Measurements from ENCODE around the gene ANK2. TPM values are rescaled to one million over a fixed set of nuclear protein-coding genes. Genes with fewer than 3 reads are reported as not detected.

Gene ANK2
- total and polyA plus RNA-seq, 2 of the 13 experiments (the other 11 are each of a cell fraction or from before 2014, with no cell fraction given), result 2.7 to 15.1 TPM

DNA sequence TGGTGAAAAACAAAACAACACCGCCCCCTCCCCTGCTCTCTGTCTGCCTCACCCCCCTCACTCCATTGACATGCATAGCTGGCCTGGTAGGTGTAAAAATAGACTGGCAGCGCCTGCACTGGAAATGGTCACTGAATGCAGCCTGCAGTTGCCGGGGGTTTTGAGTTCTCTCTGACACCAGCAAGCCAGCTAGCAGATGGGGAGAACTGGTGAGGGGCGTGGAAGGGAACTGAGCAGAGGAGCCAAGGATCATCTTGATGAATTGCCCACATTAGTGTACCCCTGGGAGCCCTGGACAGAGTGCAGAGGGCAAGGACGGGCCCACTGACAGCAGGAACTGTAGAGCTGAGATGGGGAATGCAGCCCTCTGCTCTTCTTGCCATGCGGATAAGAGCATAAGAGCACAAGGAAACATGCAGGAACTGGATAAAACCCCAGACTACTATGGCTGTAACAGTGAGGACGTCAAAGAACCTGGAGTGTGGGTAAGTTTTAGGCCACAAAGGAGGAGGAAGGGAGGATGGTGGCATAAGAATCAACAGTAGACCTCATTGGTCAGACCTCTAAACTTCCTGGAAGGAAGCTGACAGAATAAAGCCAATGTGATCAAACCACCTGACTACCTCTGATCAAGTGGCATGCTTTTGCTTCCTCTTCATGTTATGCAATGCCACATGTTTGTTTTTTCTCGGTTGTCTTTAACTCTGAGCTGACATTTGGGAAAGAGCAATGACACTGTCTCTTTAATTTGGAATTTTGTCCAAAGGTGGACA, 96.3 kb downstream of the ANK2 start (continued):
- TF ChIP-seq, protein P1, sequence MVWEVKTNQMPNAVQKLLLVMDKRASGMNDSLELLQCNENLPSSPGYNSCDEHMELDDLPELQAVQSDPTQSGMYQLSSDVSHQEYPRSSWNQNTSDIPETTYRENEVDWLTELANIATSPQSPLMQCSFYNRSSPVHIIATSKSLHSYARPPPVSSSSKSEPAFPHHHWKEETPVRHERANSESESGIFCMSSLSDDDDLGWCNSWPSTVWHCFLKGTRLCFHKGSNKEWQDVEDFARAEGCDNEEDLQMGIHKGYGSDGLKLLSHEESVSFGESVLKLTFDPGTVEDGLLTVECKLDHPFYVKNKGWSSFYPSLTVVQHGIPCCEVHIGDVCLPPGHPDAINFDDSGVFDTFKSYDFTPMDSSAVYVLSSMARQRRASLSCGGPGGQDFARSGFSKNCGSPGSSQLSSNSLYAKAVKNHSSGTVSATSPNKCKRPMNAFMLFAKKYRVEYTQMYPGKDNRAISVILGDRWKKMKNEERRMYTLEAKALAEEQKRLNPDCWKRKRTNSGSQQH (CRISPR knock-in tag; IDR thresholded peaks at IDR 0.05; ENCODE audit: low read depth), result no peak
- TF ChIP-seq HOXA3 (CRISPR knock-in tag; IDR thresholded peaks at IDR 0.05), result no peak
- TF ChIP-seq NR2F2 (IDR thresholded peaks at IDR 0.05; ENCODE audit: borderline replicate concordance, low read depth), result no peak
- TF ChIP-seq, protein P2, sequence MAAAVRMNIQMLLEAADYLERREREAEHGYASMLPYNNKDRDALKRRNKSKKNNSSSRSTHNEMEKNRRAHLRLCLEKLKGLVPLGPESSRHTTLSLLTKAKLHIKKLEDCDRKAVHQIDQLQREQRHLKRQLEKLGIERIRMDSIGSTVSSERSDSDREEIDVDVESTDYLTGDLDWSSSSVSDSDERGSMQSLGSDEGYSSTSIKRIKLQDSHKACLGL (CRISPR knock-in tag; IDR thresholded peaks at IDR 0.05), result no peak
- TF ChIP-seq, protein P3, sequence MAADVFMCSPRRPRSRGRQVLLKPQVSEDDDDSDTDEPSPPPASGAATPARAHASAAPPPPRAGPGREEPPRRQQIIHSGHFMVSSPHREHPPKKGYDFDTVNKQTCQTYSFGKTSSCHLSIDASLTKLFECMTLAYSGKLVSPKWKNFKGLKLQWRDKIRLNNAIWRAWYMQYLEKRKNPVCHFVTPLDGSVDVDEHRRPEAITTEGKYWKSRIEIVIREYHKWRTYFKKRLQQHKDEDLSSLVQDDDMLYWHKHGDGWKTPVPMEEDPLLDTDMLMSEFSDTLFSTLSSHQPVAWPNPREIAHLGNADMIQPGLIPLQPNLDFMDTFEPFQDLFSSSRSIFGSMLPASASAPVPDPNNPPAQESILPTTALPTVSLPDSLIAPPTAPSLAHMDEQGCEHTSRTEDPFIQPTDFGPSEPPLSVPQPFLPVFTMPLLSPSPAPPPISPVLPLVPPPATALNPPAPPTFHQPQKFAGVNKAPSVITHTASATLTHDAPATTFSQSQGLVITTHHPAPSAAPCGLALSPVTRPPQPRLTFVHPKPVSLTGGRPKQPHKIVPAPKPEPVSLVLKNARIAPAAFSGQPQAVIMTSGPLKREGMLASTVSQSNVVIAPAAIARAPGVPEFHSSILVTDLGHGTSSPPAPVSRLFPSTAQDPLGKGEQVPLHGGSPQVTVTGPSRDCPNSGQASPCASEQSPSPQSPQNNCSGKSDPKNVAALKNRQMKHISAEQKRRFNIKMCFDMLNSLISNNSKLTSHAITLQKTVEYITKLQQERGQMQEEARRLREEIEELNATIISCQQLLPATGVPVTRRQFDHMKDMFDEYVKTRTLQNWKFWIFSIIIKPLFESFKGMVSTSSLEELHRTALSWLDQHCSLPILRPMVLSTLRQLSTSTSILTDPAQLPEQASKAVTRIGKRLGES (CRISPR knock-in tag; IDR thresholded peaks at IDR 0.05; ENCODE audit: borderline replicate concordance), result no peak
- no peak for TF ChIP-seq JARID2 (CRISPR knock-in tag; IDR thresholded peaks at IDR 0.05; ENCODE audit: insufficient replicate concordance)
- no peak for TF ChIP-seq ZNF841 (CRISPR knock-in tag; IDR thresholded peaks at IDR 0.05; ENCODE audit: borderline replicate concordance)
- no peak; the same call in 1 of the 2 replicates for TF ChIP-seq DPF2 (CRISPR knock-in tag; IDR thresholded peaks at IDR 0.05; ENCODE audit: borderline replicate concordance, low read depth)
- TF ChIP-seq ZNF138 (CRISPR knock-in tag; IDR thresholded peaks at IDR 0.05; ENCODE audit: low read depth), result no peak
- no peak for TF ChIP-seq KDM5A (IDR thresholded peaks at IDR 0.05; ENCODE audit: borderline replicate concordance, low read length)
- peak; percentile 42 for TF ChIP-seq TEAD3 (CRISPR knock-in tag; optimal IDR thresholded peaks at IDR 0.05; ENCODE audit: borderline replicate concordance)
- no peak for TF ChIP-seq ZNF296 (CRISPR knock-in tag; conservative IDR thresholded peaks at IDR 0.05)
- TF ChIP-seq, protein P4, sequence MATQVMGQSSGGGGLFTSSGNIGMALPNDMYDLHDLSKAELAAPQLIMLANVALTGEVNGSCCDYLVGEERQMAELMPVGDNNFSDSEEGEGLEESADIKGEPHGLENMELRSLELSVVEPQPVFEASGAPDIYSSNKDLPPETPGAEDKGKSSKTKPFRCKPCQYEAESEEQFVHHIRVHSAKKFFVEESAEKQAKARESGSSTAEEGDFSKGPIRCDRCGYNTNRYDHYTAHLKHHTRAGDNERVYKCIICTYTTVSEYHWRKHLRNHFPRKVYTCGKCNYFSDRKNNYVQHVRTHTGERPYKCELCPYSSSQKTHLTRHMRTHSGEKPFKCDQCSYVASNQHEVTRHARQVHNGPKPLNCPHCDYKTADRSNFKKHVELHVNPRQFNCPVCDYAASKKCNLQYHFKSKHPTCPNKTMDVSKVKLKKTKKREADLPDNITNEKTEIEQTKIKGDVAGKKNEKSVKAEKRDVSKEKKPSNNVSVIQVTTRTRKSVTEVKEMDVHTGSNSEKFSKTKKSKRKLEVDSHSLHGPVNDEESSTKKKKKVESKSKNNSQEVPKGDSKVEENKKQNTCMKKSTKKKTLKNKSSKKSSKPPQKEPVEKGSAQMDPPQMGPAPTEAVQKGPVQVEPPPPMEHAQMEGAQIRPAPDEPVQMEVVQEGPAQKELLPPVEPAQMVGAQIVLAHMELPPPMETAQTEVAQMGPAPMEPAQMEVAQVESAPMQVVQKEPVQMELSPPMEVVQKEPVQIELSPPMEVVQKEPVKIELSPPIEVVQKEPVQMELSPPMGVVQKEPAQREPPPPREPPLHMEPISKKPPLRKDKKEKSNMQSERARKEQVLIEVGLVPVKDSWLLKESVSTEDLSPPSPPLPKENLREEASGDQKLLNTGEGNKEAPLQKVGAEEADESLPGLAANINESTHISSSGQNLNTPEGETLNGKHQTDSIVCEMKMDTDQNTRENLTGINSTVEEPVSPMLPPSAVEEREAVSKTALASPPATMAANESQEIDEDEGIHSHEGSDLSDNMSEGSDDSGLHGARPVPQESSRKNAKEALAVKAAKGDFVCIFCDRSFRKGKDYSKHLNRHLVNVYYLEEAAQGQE (IDR thresholded peaks at IDR 0.05; ENCODE audit: borderline replicate concordance in 1 of 2, low read depth in 1 of 2, low read length in 2 of 2), result no peak
- TF ChIP-seq HNF4A (CRISPR knock-in tag; IDR thresholded peaks at IDR 0.05), result peak; percentile 54
- TF ChIP-seq CEBPB (IDR thresholded peaks at IDR 0.05; ENCODE audit: borderline replicate concordance, low read depth, low read length), result peak; percentile 85; the same call in 1 of the 2 replicates
- TF ChIP-seq, protein P5, sequence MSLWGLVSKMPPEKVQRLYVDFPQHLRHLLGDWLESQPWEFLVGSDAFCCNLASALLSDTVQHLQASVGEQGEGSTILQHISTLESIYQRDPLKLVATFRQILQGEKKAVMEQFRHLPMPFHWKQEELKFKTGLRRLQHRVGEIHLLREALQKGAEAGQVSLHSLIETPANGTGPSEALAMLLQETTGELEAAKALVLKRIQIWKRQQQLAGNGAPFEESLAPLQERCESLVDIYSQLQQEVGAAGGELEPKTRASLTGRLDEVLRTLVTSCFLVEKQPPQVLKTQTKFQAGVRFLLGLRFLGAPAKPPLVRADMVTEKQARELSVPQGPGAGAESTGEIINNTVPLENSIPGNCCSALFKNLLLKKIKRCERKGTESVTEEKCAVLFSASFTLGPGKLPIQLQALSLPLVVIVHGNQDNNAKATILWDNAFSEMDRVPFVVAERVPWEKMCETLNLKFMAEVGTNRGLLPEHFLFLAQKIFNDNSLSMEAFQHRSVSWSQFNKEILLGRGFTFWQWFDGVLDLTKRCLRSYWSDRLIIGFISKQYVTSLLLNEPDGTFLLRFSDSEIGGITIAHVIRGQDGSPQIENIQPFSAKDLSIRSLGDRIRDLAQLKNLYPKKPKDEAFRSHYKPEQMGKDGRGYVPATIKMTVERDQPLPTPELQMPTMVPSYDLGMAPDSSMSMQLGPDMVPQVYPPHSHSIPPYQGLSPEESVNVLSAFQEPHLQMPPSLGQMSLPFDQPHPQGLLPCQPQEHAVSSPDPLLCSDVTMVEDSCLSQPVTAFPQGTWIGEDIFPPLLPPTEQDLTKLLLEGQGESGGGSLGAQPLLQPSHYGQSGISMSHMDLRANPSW (CRISPR knock-in tag; IDR thresholded peaks at IDR 0.05; ENCODE audit: borderline replicate concordance), result no peak
- TF ChIP-seq IRX3 (CRISPR knock-in tag; IDR thresholded peaks at IDR 0.05; ENCODE audit: borderline replicate concordance, low read depth), result no peak
